Measurements from ENCODE around the gene PRKCB.

DNA sequence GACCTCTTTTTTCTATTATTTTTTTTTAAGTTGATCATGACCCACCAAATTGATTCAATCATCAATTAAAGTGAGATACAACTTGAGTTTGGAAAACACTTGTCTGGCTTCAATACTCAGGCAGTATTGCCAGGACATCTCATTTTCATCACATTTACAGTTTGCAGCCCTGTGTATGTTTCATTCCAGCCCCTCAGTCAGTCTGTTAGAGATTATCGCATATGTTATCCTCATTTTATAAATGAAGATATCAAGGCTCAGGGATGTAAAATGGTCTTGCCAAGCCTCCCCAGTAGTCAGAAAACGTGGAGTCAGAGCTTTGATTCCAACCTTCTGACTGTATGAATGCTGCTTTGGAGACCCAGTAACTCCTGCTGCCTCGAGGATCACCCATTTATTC lies 333.1 kb downstream of the PRKCB start:
- TF ChIP-seq CTCF (IDR thresholded peaks at IDR 0.05; ENCODE audit: insufficient read depth, low read length) (no peak), GABPA (IDR thresholded peaks at IDR 0.05; ENCODE audit: low read depth) (no peak), POLR2AphosphoS5 (IDR thresholded peaks at IDR 0.05; ENCODE audit: low read depth) (no peak), SPI1 (IDR thresholded peaks at IDR 0.05; ENCODE audit: borderline replicate concordance, low read depth) (no peak), REST (IDR thresholded peaks at IDR 0.05; ENCODE audit: insufficient replicate concordance, low read depth) (no peak)

All from HL-60 (cell line).